ENCODE measurements around the gene WNT8B. TPM values are rescaled to one million over a fixed set of nuclear protein-coding genes. Genes with fewer than 3 reads are reported as not detected.

WNT8B gene
- total and polyA plus RNA-seq, 2 experiments from 2014 or later = not detected

GRCh38 chr10:100524206-100524605 is 61.4 kb downstream of the WNT8B start:
- H3K4me1 ChIP-seq (ENCODE audit: insufficient read depth) = peaks cover 44% of the 10 kb centered on the region
- WGBS, 2 experiments (ENCODE audit: low coverage in 1 of 2, low lambda C conversion rate in 2 of 2, missing lambda C conversion rate in 2 of 2) = 82 to 88% methylated on average over 4 to 6 of the region's 6 CpGs
- in situ Hi-C loops (cut with MboI) = no loop called here

GRCh38 chr10:100524638-100525037 is 61.8 kb downstream of the WNT8B start:
- peaks cover 34% of the 10 kb centered on the region for H3F3A ChIP-seq (ENCODE audit: insufficient read depth)
- no peak for TF ChIP-seq EZH2phosphoT487 (IDR thresholded peaks at IDR 0.05; ENCODE audit: insufficient read depth, low read depth)
- no peak for TF ChIP-seq EZH2 (IDR thresholded peaks at IDR 0.05; ENCODE audit: insufficient read depth, poor library complexity, severe bottlenecking)
- no peaks in the 10 kb centered on the region for H3K27me3 ChIP-seq (replicated peaks; ENCODE audit: insufficient read depth)
- H3K9ac ChIP-seq = no peak overlapping the region
- H3K4me1 ChIP-seq (ENCODE audit: insufficient read depth) = peaks cover 40% of the 10 kb centered on the region
- no peak overlapping the region for H2AFZ ChIP-seq
- in situ Hi-C loops (cut with MboI) = no loop called here
- H3K9me3 ChIP-seq (ENCODE audit: low read depth) = no peaks in the 10 kb centered on the region
- H3K4me3 ChIP-seq = no peak overlapping the region
- H3K9me2 ChIP-seq (ENCODE audit: insufficient read depth) = no peaks in the 10 kb centered on the region
- no peak overlapping the region for H3K4me2 ChIP-seq (ENCODE audit: unreplicated experiment)
- 70 to 86% methylated on average over 2 of the region's 2 CpGs for WGBS, 2 experiments (ENCODE audit: low coverage in 1 of 2, low lambda C conversion rate in 2 of 2, missing lambda C conversion rate in 2 of 2)
- peaks cover 24% of the 10 kb centered on the region for H3K79me2 ChIP-seq (ENCODE audit: insufficient read depth)
- H3K36me3 ChIP-seq (ENCODE audit: low read depth) = peaks cover 16% of the 10 kb centered on the region; the same call in 1 of the 2 replicates
- no peak overlapping the region for H3K27ac ChIP-seq
- H4K20me1 ChIP-seq (ENCODE audit: insufficient read depth) = no peaks in the 10 kb centered on the region
- DNase-seq = peak; percentile 23

More at GRCh38 chr10:100524206-100524605, 61.4 kb downstream of the WNT8B start:
- DNase-seq = no peak
- Histone ChIP-seq H2AFZ (no peak overlapping the region), H3K27ac (no peak overlapping the region), H3K79me2 (ENCODE audit: insufficient read depth) (peaks cover 20% of the 10 kb centered on the region), H3K27me3 (replicated peaks; ENCODE audit: insufficient read depth) (no peaks in the 10 kb centered on the region), H3K36me3 (ENCODE audit: low read depth) (peaks cover 16% of the 10 kb centered on the region; the same call in 1 of the 2 replicates), H3K9me2 (ENCODE audit: insufficient read depth) (no peaks in the 10 kb centered on the region), H3K4me2 (ENCODE audit: unreplicated experiment) (no peak overlapping the region), H4K20me1 (ENCODE audit: insufficient read depth) (no peaks in the 10 kb centered on the region), H3K9me3 (ENCODE audit: low read depth) (no peaks in the 10 kb centered on the region), H3K4me3 (no peak overlapping the region), H3K9ac (no peak overlapping the region), H3F3A (ENCODE audit: insufficient read depth) (peaks cover 34% of the 10 kb centered on the region)
- TF ChIP-seq EZH2 (IDR thresholded peaks at IDR 0.05; ENCODE audit: insufficient read depth, poor library complexity, severe bottlenecking) = no peak

GRCh38 chr10:100528123-100528886 is 65.5 kb downstream of the WNT8B start:
- Histone ChIP-seq H3K9ac (peak overlapping the region; percentile 86), H3K4me2 (ENCODE audit: unreplicated experiment) (peak overlapping the region; percentile 99), H3K9me3 (ENCODE audit: low read depth) (no peaks in the 10 kb centered on the region), H4K20me1 (ENCODE audit: insufficient read depth) (no peaks in the 10 kb centered on the region), H3K36me3 (ENCODE audit: low read depth) (peaks cover 12% of the 10 kb centered on the region; the same call in 1 of the 2 replicates), H2AFZ (peak overlapping the region; percentile 97; the same call in 1 of the 2 replicates), H3K27ac (peak overlapping the region; percentile 2; the same call in 1 of the 2 replicates), H3K27me3 (replicated peaks; ENCODE audit: insufficient read depth) (no peaks in the 10 kb centered on the region), H3K4me3 (peak overlapping the region; percentile 97), H3K4me1 (ENCODE audit: insufficient read depth) (peaks cover 8% of the 10 kb centered on the region; the same call in 1 of the 2 replicates), H3F3A (ENCODE audit: insufficient read depth) (no peaks in the 10 kb centered on the region), H3K79me2 (ENCODE audit: insufficient read depth) (peaks cover 33% of the 10 kb centered on the region), H3K9me2 (ENCODE audit: insufficient read depth) (no peaks in the 10 kb centered on the region)
- DNase-seq = no peak
- 51 to 52% methylated on average over 7 of the region's 7 CpGs for WGBS, 2 experiments (ENCODE audit: low coverage in 1 of 2, low lambda C conversion rate in 2 of 2, missing lambda C conversion rate in 2 of 2)
- TF ChIP-seq EZH2phosphoT487 (IDR thresholded peaks at IDR 0.05; ENCODE audit: insufficient read depth, low read depth) (no peak), EZH2 (IDR thresholded peaks at IDR 0.05; ENCODE audit: insufficient read depth, poor library complexity, severe bottlenecking) (no peak)
- in situ Hi-C loops (cut with MboI) = no loop called here

- in situ Hi-C loops (cut with MboI) = no loop called here
- Histone ChIP-seq H3K9me3 (ENCODE audit: low read depth) (no peaks in the 10 kb centered on the region), H3K27ac (peak overlapping the region; percentile 2; the same call in 1 of the 2 replicates), H3K4me1 (ENCODE audit: insufficient read depth) (peaks cover 8% of the 10 kb centered on the region; the same call in 1 of the 2 replicates), H3K27me3 (replicated peaks; ENCODE audit: insufficient read depth) (no peaks in the 10 kb centered on the region), H3K4me2 (ENCODE audit: unreplicated experiment) (peak overlapping the region; percentile 99), H3K9me2 (ENCODE audit: insufficient read depth) (no peaks in the 10 kb centered on the region), H3K9ac (peak overlapping the region; percentile 86), H3K79me2 (ENCODE audit: insufficient read depth) (peaks cover 33% of the 10 kb centered on the region), H2AFZ (peak overlapping the region; percentile 97), H3K36me3 (ENCODE audit: low read depth) (0 out of 2 replicates have a peak, but pooled peaks cover 9% of the 10 kb centered on the region), H3F3A (ENCODE audit: insufficient read depth) (no peaks in the 10 kb centered on the region), H4K20me1 (ENCODE audit: insufficient read depth) (no peaks in the 10 kb centered on the region), H3K4me3 (peak overlapping the region; percentile 97)
- WGBS, 2 experiments (ENCODE audit: low coverage in 1 of 2, low lambda C conversion rate in 2 of 2, missing lambda C conversion rate in 2 of 2) = 0% methylated on average over 16 to 18 of the region's 18 CpGs
- DNase-seq = peak; percentile 47
- TF ChIP-seq EZH2 (IDR thresholded peaks at IDR 0.05; ENCODE audit: insufficient read depth, poor library complexity, severe bottlenecking) (no peak), EZH2phosphoT487 (IDR thresholded peaks at IDR 0.05; ENCODE audit: insufficient read depth, low read depth) (no peak)
Measured at GRCh38 chr10:100528921-100529474, 66.2 kb downstream of the WNT8B start.
